ENCODE measurements around the gene STK16.

Gene STK16

GRCh38 chr2:219205165-219205538, 40.1 kb upstream of the STK16 start:
- TF ChIP-seq, protein P1, sequence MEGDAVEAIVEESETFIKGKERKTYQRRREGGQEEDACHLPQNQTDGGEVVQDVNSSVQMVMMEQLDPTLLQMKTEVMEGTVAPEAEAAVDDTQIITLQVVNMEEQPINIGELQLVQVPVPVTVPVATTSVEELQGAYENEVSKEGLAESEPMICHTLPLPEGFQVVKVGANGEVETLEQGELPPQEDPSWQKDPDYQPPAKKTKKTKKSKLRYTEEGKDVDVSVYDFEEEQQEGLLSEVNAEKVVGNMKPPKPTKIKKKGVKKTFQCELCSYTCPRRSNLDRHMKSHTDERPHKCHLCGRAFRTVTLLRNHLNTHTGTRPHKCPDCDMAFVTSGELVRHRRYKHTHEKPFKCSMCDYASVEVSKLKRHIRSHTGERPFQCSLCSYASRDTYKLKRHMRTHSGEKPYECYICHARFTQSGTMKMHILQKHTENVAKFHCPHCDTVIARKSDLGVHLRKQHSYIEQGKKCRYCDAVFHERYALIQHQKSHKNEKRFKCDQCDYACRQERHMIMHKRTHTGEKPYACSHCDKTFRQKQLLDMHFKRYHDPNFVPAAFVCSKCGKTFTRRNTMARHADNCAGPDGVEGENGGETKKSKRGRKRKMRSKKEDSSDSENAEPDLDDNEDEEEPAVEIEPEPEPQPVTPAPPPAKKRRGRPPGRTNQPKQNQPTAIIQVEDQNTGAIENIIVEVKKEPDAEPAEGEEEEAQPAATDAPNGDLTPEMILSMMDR (IDR thresholded peaks at IDR 0.05; ENCODE audit: extremely low read depth, missing control alignments), result no peak
- DNase-seq (ENCODE audit: low spot score), result no peak

GRCh38 chr2:219205981-219206327, 39.3 kb upstream of the STK16 start:
- TF ChIP-seq, protein P1 (IDR thresholded peaks at IDR 0.05; ENCODE audit: extremely low read depth, missing control alignments), result no peak
- no peak for DNase-seq (ENCODE audit: low spot score)

DNA sequence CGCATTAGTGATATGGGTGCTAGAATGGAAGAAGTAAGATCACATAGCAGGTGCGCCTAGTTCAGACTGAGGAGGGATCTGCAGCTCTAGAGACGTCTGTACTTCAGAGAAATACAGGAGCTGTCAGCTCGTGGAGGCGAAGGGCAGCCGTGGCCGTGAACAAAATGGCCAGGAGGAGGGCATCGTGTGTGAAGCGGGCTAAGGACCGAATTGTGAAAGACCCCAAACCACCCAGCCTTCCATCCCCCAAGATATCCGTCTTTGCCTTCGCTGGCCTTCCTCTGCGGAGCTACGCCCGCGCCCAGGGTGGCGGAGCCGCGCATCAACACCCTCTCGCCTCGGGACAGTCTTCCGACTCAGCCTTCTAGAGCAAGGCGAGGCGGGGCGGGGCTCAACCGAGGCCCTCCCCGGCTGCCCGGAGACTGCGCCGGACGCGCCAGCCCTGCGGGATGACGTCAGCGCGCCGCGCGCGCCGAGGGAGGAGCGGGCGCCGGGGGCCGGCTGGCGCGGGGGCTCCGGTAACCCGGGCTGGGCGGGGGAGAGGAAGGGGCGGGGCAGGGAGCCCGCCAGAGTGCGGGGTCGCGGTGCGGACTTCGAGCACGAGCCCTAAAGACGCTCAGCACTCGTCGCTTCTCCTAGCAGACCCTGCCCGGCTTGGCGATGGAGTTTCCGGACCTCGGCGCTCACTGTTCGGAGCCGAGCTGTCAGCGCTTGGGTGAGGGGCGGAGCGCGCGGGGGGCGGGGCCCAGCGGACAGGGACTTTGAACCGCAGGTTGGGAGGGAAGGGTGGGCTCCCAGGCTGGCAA, 38.7 kb upstream of the STK16 start, which contains the start of gene ZFAND2B:
Gene ZFAND2B (plus strand): TSS at position 455 of the 806 bp plus-strand sequence. CDS start 206 bp downstream, at position 661.
- TF ChIP-seq, protein P1 (IDR thresholded peaks at IDR 0.05; ENCODE audit: extremely low read depth, missing control alignments), result no peak
- DNase-seq (ENCODE audit: low spot score), result peak; percentile 100

DNA sequence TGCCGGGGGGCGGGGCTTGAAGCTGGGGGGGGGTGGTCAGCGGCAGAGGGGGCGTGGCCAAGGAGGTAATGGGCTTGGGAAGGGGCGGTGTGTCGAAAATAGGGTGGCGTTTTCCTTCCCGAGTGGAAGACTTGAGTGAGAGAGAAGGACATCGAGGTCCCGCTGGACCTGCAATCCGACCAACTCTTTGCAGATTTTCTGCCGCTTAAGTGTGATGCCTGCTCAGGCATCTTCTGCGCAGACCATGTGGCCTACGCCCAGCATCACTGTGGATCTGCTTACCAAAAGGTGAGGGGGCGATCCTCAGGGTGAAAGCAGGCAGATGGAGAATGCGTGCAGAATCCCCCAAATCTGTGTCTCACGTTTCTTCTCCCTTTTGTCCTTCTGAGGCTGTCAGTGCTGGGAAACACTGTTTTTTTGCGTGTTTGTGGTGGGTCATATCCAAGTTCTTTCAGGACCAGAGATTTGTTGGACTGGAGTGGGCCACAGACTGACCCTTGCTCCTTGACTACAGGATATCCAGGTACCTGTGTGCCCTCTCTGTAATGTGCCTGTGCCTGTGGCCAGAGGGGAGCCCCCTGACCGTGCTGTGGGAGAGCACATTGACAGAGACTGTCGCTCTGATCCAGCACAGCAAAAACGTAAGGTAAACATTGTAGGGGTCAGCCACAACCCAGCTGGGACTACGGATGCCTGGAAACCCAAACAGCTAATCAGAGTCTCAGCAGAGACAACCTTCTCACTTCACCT, 38.0 kb upstream of the STK16 start:
- no peak for DNase-seq (ENCODE audit: low spot score)

DNA sequence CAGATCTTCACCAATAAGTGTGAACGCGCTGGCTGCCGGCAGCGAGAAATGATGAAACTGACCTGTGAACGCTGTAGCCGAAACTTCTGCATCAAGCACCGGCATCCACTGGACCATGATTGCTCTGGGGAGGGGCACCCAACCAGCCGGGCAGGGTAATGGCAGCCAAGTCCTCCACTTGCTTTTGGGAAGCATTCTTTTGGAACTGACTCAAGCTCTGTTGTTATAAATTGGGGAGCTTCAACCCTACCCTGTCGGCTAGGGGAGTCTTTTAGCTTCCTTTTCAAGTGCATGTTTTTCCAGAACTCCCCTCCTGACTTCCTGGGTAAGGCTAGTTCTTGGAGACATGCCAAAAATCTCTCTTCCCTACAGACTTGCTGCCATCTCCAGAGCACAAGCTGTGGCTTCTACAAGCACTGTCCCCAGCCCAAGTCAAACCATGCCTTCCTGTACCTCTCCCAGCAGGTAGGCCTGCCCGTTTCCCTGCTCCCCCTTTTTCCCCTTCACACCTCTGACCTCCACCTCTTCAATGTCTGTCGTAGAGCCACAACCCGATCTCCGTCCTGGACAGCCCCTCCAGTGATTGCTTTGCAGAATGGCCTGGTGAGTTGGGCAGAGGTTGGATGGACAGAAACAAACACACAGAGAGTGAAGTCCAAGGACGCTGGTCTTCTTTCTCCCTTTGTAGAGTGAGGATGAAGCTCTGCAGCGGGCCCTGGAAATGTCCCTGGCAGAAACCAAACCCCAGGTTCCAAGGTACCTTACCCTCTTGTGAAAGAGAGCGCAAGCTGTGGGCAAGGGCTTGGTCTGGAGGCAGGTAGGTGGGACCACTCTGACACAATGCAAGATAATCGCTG, 37.2 kb upstream of the STK16 start:
- TF ChIP-seq, protein P1 (IDR thresholded peaks at IDR 0.05; ENCODE audit: extremely low read depth, missing control alignments), result no peak
- no peak for DNase-seq (ENCODE audit: low spot score)

More for the DNA sequence above, 38.0 kb upstream of the STK16 start:
- TF ChIP-seq, protein P1 (IDR thresholded peaks at IDR 0.05; ENCODE audit: extremely low read depth, missing control alignments), result no peak

DNA sequence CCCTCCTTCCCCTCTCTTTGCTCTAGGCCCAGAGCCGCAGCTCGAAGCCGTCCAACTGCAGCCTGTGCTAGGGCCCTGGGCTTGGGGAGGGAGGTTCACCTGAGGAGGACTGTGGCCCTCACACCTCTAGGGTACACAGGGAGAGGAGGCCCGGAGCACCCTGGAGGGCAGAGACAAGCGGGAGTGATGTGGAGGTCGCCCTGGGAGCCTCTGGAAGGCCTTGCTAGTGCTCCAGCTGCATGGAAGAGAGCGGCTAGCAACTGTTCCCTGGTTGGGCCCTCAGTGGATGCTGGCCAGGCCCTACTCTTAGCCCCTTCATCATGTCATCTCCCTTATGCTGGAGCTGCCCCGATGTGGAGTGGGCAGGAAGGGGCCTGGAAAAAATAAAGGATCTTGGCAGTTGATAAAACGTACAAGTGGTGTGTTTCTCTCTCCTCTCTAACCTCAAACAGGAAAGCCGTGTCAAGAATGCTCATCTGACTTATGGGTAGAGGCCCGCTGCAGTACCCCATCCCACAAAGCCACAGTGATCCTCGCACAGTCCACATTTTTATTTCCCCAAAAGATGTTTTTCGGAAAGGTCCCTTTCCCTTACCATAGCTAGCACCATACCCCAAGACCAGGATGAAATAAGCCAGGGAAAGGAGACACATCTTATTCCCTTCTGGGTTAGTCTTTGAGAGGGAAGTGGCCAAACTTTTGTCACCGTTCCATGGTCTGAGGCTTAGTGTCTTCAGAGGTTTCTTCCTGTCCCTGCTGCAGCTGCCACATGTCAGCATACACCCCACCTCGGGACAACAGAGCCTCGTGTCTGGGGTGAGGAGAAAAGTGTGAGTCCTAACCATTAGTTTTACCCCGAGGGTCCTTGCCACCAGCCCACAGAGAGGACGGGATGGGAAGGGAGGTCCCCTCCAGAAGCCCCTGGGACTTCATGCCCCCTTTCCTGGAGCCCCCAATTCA, 35.8 kb upstream of the STK16 start:
- no peak for DNase-seq (ENCODE audit: low spot score)
- TF ChIP-seq, protein P1 (IDR thresholded peaks at IDR 0.05; ENCODE audit: extremely low read depth, missing control alignments), result no peak

Measured in GM20000 (cell line).